HepG2 (cell line): ENCODE measurements around the gene KRT40. TPM values are rescaled to one million over a fixed set of nuclear protein-coding genes. Genes with fewer than 3 reads are reported as not detected.

Experiments
- EZH2 ChIP-seq: conservative IDR thresholded peaks from 2 replicates; pipeline ENCODE4 v1.6.1; 2012; ENCODE audit warnings: mild to moderate bottlenecking, low read depth, low read length, moderate library complexity
- PHB2 ChIP-seq: fragments of 450-650 bp; IDR thresholded peaks from 2 replicates; pipeline ENCODE4 v1.6.1; 2018; ENCODE audit not compliant: partially characterized antibody
- SALL1 ChIP-seq: sonication (generic); formaldehyde crosslinking; IDR thresholded peaks from 2 replicates; pipeline ENCODE4 v1.8.0; 2022; ENCODE audit warnings: mild to moderate bottlenecking, missing genetic modification reagents
- TOE1 ChIP-seq: sonication (generic); formaldehyde crosslinking; IDR thresholded peaks from 2 replicates; pipeline ENCODE4 v1.4.0; 2020; ENCODE audit warnings: mild to moderate bottlenecking, missing genetic modification reagents
- ZBTB49 ChIP-seq: sonication (generic); formaldehyde crosslinking; IDR thresholded peaks from 2 replicates; pipeline ENCODE4 v1.4.0; 2020; ENCODE audit warnings: missing genetic modification reagents, borderline replicate concordance
- ZNF33A ChIP-seq: sonication (generic); formaldehyde crosslinking; IDR thresholded peaks from 2 replicates; pipeline ENCODE4 v1.5.1; 2020; ENCODE audit warnings: missing genetic modification reagents, mild to moderate bottlenecking, moderate library complexity, borderline replicate concordance
- ZNF484 ChIP-seq: sonication (generic); formaldehyde crosslinking; IDR thresholded peaks from 2 replicates; pipeline ENCODE4 v1.5.1; 2020; ENCODE audit warnings: mild to moderate bottlenecking, low read depth, missing genetic modification reagents, borderline replicate concordance
- ZNF639 ChIP-seq: conservative IDR thresholded peaks from 2 replicates; pipeline ENCODE4 v1.6.1; 2018; ENCODE audit warnings: missing genetic modification reagents
- ZNF746 ChIP-seq: sonication (generic); formaldehyde crosslinking; IDR thresholded peaks from 2 replicates; pipeline ENCODE4 v1.8.0; 2022; ENCODE audit warnings: mild to moderate bottlenecking, missing genetic modification reagents
- ZNF878 ChIP-seq: sonication (generic); formaldehyde crosslinking; IDR thresholded peaks from 2 replicates; pipeline ENCODE4 v1.8.1; 2023; ENCODE audit warnings: mild to moderate bottlenecking, missing genetic modification reagents, moderate library complexity
- polyA plus RNA-seq, 8 experiments: library from polyadenylated mRNA; depleted of rRNA in 3 of 8; stranded (reverse) in 7 of 8; unstranded in 1 of 8; fragments of >200 nt; fragmentation: Illumina TruSeq in 4 of 8; extraction: Trizol in 4 of 8; gene quantifications; 2 replicates each; pipeline versions ENCODE4 v1.2.1 to v1.2.3, GENCODE V29; 2011 to 2016; ENCODE audit warnings: low read depth in 4 of 8, missing spikeins in 1 of 8, mixed read lengths in 1 of 8; ENCODE audit not compliant: insufficient read depth in 1 of 8
- total RNA-seq, 5 experiments: library from RNA; depleted of rRNA; stranded (reverse); fragments of >200 nt; fragmentation: Illumina TruSeq; extraction: Trizol; gene quantifications; 2 replicates each; pipeline ENCODE4 v1.2.3, GENCODE V29; 2016; ENCODE audit warnings: low read depth in 1 of 5
- TF ChIP-seq, protein P1 (sequence below): sonication (generic); formaldehyde crosslinking; IDR thresholded peaks from 2 replicates; pipeline ENCODE4 v1.9.0; 2022; ENCODE audit warnings: missing genetic modification reagents, mild to moderate bottlenecking, borderline replicate concordance
- TF ChIP-seq, protein P2 (sequence below): sonication (generic); formaldehyde crosslinking; conservative IDR thresholded peaks from 2 replicates; pipeline ENCODE4 v1.8.0; 2022; ENCODE audit warnings: missing genetic modification reagents
- TF ChIP-seq, protein P3 (sequence below): sonication (generic); formaldehyde crosslinking; IDR thresholded peaks from 2 replicates; pipeline ENCODE4 v1.5.1; 2020; ENCODE audit warnings: missing genetic modification reagents, mild to moderate bottlenecking, borderline replicate concordance
- TF ChIP-seq, protein P4 (sequence below): sonication (generic); formaldehyde crosslinking; IDR thresholded peaks from 2 replicates; pipeline ENCODE4 v1.4.0; 2020; ENCODE audit warnings: missing genetic modification reagents

Gene KRT40
- total and polyA plus RNA-seq, 2 of the 13 experiments (the other 11 are each of a cell fraction or from before 2014, with no cell fraction given): not detected

GRCh38 chr17:40956401-40957254, 27.5 kb downstream of the KRT40 start (continued):
- TF ChIP-seq, protein P1, sequence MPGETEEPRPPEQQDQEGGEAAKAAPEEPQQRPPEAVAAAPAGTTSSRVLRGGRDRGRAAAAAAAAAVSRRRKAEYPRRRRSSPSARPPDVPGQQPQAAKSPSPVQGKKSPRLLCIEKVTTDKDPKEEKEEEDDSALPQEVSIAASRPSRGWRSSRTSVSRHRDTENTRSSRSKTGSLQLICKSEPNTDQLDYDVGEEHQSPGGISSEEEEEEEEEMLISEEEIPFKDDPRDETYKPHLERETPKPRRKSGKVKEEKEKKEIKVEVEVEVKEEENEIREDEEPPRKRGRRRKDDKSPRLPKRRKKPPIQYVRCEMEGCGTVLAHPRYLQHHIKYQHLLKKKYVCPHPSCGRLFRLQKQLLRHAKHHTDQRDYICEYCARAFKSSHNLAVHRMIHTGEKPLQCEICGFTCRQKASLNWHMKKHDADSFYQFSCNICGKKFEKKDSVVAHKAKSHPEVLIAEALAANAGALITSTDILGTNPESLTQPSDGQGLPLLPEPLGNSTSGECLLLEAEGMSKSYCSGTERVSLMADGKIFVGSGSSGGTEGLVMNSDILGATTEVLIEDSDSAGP: no peak; the same call in 1 of the 2 replicates
- TF ChIP-seq ZNF639 (no peak; the same call in 1 of the 2 replicates), EZH2 (no peak), PHB2 (no peak), SALL1 (peak; percentile 98), ZBTB49 (CRISPR knock-in tag) (no peak), ZNF484 (CRISPR knock-in tag) (no peak), TOE1 (CRISPR knock-in tag) (peak; percentile 67; the same call in 1 of the 2 replicates), ZNF878 (CRISPR knock-in tag) (peak; percentile 60; the same call in 1 of the 2 replicates), ZNF746 (CRISPR knock-in tag) (peak; percentile 73; the same call in 1 of the 2 replicates), ZNF33A (peak; percentile 19; the same call in 1 of the 2 replicates)
- TF ChIP-seq, protein P2, sequence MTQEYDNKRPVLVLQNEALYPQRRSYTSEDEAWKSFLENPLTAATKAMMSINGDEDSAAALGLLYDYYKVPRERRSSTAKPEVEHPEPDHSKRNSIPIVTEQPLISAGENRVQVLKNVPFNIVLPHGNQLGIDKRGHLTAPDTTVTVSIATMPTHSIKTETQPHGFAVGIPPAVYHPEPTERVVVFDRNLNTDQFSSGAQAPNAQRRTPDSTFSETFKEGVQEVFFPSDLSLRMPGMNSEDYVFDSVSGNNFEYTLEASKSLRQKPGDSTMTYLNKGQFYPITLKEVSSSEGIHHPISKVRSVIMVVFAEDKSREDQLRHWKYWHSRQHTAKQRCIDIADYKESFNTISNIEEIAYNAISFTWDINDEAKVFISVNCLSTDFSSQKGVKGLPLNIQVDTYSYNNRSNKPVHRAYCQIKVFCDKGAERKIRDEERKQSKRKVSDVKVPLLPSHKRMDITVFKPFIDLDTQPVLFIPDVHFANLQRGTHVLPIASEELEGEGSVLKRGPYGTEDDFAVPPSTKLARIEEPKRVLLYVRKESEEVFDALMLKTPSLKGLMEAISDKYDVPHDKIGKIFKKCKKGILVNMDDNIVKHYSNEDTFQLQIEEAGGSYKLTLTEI (CRISPR knock-in tag): no peak
- TF ChIP-seq, protein P3, sequence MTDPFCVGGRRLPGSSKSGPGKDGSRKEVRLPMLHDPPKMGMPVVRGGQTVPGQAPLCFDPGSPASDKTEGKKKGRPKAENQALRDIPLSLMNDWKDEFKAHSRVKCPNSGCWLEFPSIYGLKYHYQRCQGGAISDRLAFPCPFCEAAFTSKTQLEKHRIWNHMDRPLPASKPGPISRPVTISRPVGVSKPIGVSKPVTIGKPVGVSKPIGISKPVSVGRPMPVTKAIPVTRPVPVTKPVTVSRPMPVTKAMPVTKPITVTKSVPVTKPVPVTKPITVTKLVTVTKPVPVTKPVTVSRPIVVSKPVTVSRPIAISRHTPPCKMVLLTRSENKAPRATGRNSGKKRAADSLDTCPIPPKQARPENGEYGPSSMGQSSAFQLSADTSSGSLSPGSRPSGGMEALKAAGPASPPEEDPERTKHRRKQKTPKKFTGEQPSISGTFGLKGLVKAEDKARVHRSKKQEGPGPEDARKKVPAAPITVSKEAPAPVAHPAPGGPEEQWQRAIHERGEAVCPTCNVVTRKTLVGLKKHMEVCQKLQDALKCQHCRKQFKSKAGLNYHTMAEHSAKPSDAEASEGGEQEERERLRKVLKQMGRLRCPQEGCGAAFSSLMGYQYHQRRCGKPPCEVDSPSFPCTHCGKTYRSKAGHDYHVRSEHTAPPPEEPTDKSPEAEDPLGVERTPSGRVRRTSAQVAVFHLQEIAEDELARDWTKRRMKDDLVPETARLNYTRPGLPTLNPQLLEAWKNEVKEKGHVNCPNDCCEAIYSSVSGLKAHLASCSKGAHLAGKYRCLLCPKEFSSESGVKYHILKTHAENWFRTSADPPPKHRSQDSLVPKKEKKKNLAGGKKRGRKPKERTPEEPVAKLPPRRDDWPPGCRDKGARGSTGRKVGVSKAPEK: 0 out of 2 replicates have a peak, but pooled peaks have one; percentile 57
- TF ChIP-seq, protein P4, sequence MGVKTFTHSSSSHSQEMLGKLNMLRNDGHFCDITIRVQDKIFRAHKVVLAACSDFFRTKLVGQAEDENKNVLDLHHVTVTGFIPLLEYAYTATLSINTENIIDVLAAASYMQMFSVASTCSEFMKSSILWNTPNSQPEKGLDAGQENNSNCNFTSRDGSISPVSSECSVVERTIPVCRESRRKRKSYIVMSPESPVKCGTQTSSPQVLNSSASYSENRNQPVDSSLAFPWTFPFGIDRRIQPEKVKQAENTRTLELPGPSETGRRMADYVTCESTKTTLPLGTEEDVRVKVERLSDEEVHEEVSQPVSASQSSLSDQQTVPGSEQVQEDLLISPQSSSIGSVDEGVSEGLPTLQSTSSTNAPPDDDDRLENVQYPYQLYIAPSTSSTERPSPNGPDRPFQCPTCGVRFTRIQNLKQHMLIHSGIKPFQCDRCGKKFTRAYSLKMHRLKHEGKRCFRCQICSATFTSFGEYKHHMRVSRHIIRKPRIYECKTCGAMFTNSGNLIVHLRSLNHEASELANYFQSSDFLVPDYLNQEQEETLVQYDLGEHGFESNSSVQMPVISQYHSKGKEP: no peak
